Activated CD8-positive, alpha-beta memory T cell treated with anti-CD3 and anti-CD28 coated beads, Interleukin-2, amount 10 ng/mL, durations not matched to agents 7 days and 5 days (primary cell): ENCODE data around the gene USO1. TPM values are rescaled to one million over a fixed set of nuclear protein-coding genes. Genes with fewer than 3 reads are reported as not detected.

ENCODE experiments used
- ATAC-seq: fragments of 150-1000 bp; cut with Tn5 transposase; one replicate; pipeline ENCODE4 v1.10.0; 2021; ENCODE audit warnings: moderate library complexity
- CTCF ChIA-PET: fragments of 350-600 bp; sonication (Branson Sonifier 250); formaldehyde crosslinking; loops from one replicate; lab custom pipeline; 2021; ENCODE audit warnings: antibody characterized with exemption; lab: Charles Lee
- DNase-seq: peaks from one replicate; pipeline ENCODE4 v3.0.0-alpha.2; 2020
- H3K27ac Mint-ChIP-seq: one replicate; pipeline ENCODE4 v1.8.0; 2021; ENCODE audit warnings: mild to moderate bottlenecking, mixed read lengths
- H3K27me3 Mint-ChIP-seq: one replicate; pipeline ENCODE4 v1.8.0; 2021; ENCODE audit warnings: mixed read lengths
- H3K36me3 Mint-ChIP-seq: one replicate; pipeline ENCODE4 v1.8.0; 2021; ENCODE audit warnings: mild to moderate bottlenecking, mixed read lengths
- H3K4me1 Mint-ChIP-seq: one replicate; pipeline ENCODE4 v1.8.0; 2021; ENCODE audit warnings: mixed read lengths
- H3K4me3 Mint-ChIP-seq: one replicate; pipeline ENCODE4 v1.8.0; 2021; ENCODE audit warnings: mild to moderate bottlenecking, moderate library complexity, mixed read lengths
- H3K9me3 Mint-ChIP-seq: one replicate; pipeline ENCODE4 v1.8.0; 2022; ENCODE audit warnings: low read depth, mixed read lengths
- total RNA-seq, 2 experiments: library from RNA; stranded (reverse); gene quantifications; one replicate each; pipeline ENCODE4 v1.2.3, GENCODE V29; 2021

USO1 gene
- total RNA-seq, 2 experiments from 2014 or later: 30.1 to 43.1 TPM

- H3K4me3 Mint-ChIP-seq: no peak overlapping the region
- CTCF ChIA-PET: interaction anchor here (1.7 kb wide), 1 partner anchor 159 kb away, joined by 4 read pairs; no protein-coding TSS in a partner anchor
- no peaks in the 10 kb centered on the region for H3K27me3 Mint-ChIP-seq
- no peak for ATAC-seq
- peaks cover 7% of the 10 kb centered on the region for H3K4me1 Mint-ChIP-seq
- H3K9me3 Mint-ChIP-seq: no peaks in the 10 kb centered on the region
- H3K36me3 Mint-ChIP-seq: peaks cover 22% of the 10 kb centered on the region
- no peak overlapping the region for H3K27ac Mint-ChIP-seq
- DNase-seq: no peak
Measured at GRCh38 chr4:75737398-75737797, 13.0 kb downstream of the USO1 start.

DNA sequence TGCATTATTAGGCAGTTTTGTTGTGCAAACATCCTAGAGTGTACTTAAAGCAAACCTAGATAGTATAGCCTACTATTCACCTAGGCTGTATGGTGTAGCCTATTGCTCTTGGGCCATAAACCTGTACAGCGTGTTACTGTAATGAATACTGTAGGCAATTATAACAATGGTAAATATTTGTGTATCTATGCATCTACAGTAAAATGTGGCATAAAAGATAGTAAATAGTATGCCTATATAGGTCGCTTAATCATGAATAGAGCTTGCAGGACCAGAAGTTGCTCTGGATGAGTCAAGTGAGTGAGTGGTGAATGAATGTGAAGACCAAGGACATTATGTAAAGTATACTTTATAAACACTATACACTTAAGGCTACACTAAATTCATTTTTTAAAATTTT is 16.6 kb downstream of the USO1 start:
- Mint-ChIP-seq H3K27ac (no peak overlapping the region), H3K36me3 (peaks cover 7% of the 10 kb centered on the region), H3K4me1 (no peaks in the 10 kb centered on the region), H3K9me3 (no peaks in the 10 kb centered on the region), H3K27me3 (no peaks in the 10 kb centered on the region), H3K4me3 (no peak overlapping the region)
- no peak for DNase-seq
- CTCF ChIA-PET: interaction anchor here (1.1 to 2.0 kb wide), 3 partner anchors 13 to 154 kb away, joined by 3 to 5 read pairs (median 4); partner anchors contain the start of gene USO1
- ATAC-seq: no peak

DNA sequence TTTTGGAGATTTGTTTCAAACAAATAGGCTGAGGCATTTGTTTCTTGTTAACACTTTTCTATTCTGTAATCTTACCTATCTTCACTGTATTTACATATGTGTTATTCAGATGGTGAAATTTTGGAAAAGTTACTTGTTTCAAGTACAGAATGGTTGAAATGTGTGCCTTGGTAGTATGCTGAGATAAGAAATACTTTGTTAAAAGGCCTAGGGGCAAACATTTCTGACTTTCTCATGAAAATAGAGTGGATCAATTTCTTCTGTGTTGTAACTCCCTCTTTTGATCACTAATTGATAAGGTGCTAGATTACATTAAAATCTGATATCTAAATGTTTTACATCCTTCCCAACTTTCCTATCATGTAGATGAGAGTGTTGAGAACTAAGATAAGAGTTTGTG is 18.1 kb downstream of the USO1 start:
- no peak for DNase-seq
- H3K4me1 Mint-ChIP-seq: no peaks in the 10 kb centered on the region
- ATAC-seq: no peak
- H3K27me3 Mint-ChIP-seq: no peaks in the 10 kb centered on the region
- no peaks in the 10 kb centered on the region for H3K9me3 Mint-ChIP-seq
- H3K36me3 Mint-ChIP-seq: peaks cover 5% of the 10 kb centered on the region
- no peak overlapping the region for H3K27ac Mint-ChIP-seq
- H3K4me3 Mint-ChIP-seq: no peak overlapping the region
- CTCF ChIA-PET: interaction anchor here (2.0 kb wide), 1 partner anchor 19 kb away, joined by 5 read pairs; the partner anchor contains the start of gene USO1

GRCh38 chr4:75745161-75745560 is 20.8 kb downstream of the USO1 start:
- H3K4me3 Mint-ChIP-seq: no peak overlapping the region
- H3K36me3 Mint-ChIP-seq: peaks cover 7% of the 10 kb centered on the region
- no peaks in the 10 kb centered on the region for H3K9me3 Mint-ChIP-seq
- H3K4me1 Mint-ChIP-seq: no peaks in the 10 kb centered on the region
- ATAC-seq (no peak), DNase-seq (no peak)
- CTCF ChIA-PET: interaction anchor here (1.5 kb wide), 1 partner anchor 21 kb away, joined by 4 read pairs; the partner anchor contains the start of gene USO1
- no peaks in the 10 kb centered on the region for H3K27me3 Mint-ChIP-seq
- H3K27ac Mint-ChIP-seq: no peak overlapping the region

DNA sequence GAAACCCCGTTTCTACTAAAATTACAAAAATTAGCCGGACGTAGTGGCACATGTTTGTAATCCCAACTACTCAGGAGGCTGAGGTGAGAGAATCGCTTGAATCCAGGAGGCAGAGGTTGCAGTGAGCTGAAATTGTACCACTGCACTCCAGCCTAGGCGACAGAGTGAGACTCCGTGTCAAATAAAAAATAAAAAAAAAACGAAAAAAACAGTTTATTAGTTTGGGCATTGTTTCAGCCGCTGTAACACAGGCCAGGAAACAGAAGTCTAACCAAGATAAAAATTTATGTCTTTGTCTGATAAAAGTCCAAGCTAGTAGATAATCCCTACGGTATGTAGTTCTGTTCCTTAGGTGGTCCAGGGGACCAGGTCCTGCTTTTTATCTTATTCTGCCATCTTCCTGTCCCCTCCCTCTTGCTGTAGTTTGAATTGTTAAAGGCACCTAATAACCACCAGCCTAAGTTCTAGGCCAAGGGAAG is 21.4 kb downstream of the USO1 start:
- Mint-ChIP-seq H3K9me3 (no peaks in the 10 kb centered on the region), H3K27ac (no peak overlapping the region), H3K27me3 (no peaks in the 10 kb centered on the region), H3K36me3 (peaks cover 7% of the 10 kb centered on the region), H3K4me1 (no peaks in the 10 kb centered on the region), H3K4me3 (no peak overlapping the region)
- ATAC-seq (no peak), DNase-seq (no peak)
- CTCF ChIA-PET: interaction anchor here (1.5 kb wide), 1 partner anchor 22 kb away, joined by 4 read pairs; the partner anchor contains the start of gene USO1

DNA sequence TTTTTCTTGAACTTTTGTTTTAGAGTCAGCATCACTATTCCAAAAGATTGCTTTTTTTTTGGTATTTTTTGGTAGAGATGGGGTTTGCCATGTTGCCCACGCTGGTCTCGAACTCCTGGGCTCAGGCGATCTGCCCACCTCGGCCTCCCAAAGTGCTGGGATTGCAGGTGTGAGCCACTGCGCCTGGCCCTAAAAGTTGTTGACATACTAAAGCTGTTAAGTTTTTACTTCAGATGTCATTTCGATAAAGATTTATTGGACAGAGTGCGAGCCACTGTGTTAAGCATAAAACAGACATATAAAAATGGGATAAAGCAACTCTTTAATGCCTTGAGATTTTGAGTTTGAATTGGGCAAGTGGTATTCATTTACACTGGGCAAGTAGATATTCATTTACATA is 28.3 kb downstream of the USO1 start:
- CTCF ChIA-PET: no interaction called here
- DNase-seq (no peak), ATAC-seq (no peak)
- H3K4me1 Mint-ChIP-seq: no peaks in the 10 kb centered on the region
- H3K9me3 Mint-ChIP-seq: peaks cover 3% of the 10 kb centered on the region
- no peaks in the 10 kb centered on the region for H3K27me3 Mint-ChIP-seq
- peaks cover 32% of the 10 kb centered on the region for H3K36me3 Mint-ChIP-seq
- H3K4me3 Mint-ChIP-seq: no peak overlapping the region
- H3K27ac Mint-ChIP-seq: no peak overlapping the region

GRCh38 chr4:75769036-75769435 is 44.7 kb downstream of the USO1 start:
- peaks cover 30% of the 10 kb centered on the region for H3K36me3 Mint-ChIP-seq
- ATAC-seq: no peak
- H3K4me1 Mint-ChIP-seq: peaks cover 3% of the 10 kb centered on the region
- H3K9me3 Mint-ChIP-seq: no peaks in the 10 kb centered on the region
- no peak overlapping the region for H3K4me3 Mint-ChIP-seq
- H3K27me3 Mint-ChIP-seq: no peaks in the 10 kb centered on the region
- CTCF ChIA-PET: interaction anchor here (1.0 to 1.2 kb wide), 2 partner anchors 57 to 79 kb away, joined by 3 read pairs; no protein-coding TSS in a partner anchor
- no peak for DNase-seq
- no peak overlapping the region for H3K27ac Mint-ChIP-seq

- H3K4me1 Mint-ChIP-seq: peaks cover 3% of the 10 kb centered on the region
- no peak overlapping the region for H3K27ac Mint-ChIP-seq
- H3K36me3 Mint-ChIP-seq: peaks cover 52% of the 10 kb centered on the region
- H3K9me3 Mint-ChIP-seq: peaks cover 3% of the 10 kb centered on the region
- CTCF ChIA-PET: no interaction called here
- ATAC-seq (no peak), DNase-seq (no peak)
- no peaks in the 10 kb centered on the region for H3K27me3 Mint-ChIP-seq
- no peak overlapping the region for H3K4me3 Mint-ChIP-seq
Measured at GRCh38 chr4:75771607-75772006, 47.2 kb downstream of the USO1 start.

- H3K36me3 Mint-ChIP-seq: peaks cover 60% of the 10 kb centered on the region
- peaks cover 9% of the 10 kb centered on the region for H3K9me3 Mint-ChIP-seq
- no peak overlapping the region for H3K4me3 Mint-ChIP-seq
- DNase-seq (no peak), ATAC-seq (no peak)
- CTCF ChIA-PET: no interaction called here
- H3K27me3 Mint-ChIP-seq: no peaks in the 10 kb centered on the region
- peaks cover 14% of the 10 kb centered on the region for H3K4me1 Mint-ChIP-seq
- H3K27ac Mint-ChIP-seq: no peak overlapping the region
Measured at GRCh38 chr4:75777589-75777988, 53.2 kb downstream of the USO1 start.

GRCh38 chr4:75779105-75779757 is 54.9 kb downstream of the USO1 start:
- H3K27me3 Mint-ChIP-seq: no peaks in the 10 kb centered on the region
- H3K9me3 Mint-ChIP-seq: peaks cover 9% of the 10 kb centered on the region
- H3K4me3 Mint-ChIP-seq: no peak overlapping the region
- H3K27ac Mint-ChIP-seq: peak overlapping the region; percentile 44
- H3K4me1 Mint-ChIP-seq: peaks cover 14% of the 10 kb centered on the region
- peaks cover 55% of the 10 kb centered on the region for H3K36me3 Mint-ChIP-seq
- peak; percentile 33 for ATAC-seq
- CTCF ChIA-PET: no interaction called here
- no peak for DNase-seq

- Mint-ChIP-seq H3K36me3 (peaks cover 36% of the 10 kb centered on the region), H3K4me3 (no peak overlapping the region), H3K27ac (no peak overlapping the region), H3K27me3 (no peaks in the 10 kb centered on the region), H3K4me1 (peaks cover 14% of the 10 kb centered on the region), H3K9me3 (peaks cover 6% of the 10 kb centered on the region)
- CTCF ChIA-PET: no interaction called here
- ATAC-seq: no peak
- DNase-seq: no peak
Measured at GRCh38 chr4:75781305-75781704, 56.9 kb downstream of the USO1 start.

DNA sequence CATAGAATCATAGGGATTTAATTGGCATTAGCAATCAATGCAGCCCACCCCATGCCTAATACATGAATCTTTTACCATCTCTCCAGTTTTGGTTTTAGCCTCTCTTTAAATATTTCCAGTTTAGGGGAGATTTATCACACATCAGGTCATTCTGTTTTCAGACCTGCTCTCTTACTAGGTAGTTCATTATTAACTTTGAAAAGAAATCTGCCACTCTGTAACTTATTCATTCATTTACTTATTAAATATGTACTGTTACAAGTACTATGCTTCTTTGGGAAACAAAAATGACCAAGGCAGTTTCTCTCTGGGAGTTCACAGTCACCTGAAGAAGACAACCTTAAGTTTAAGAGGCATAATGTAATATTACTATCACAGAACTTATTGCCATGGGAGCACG is 62.1 kb downstream of the USO1 start:
- Mint-ChIP-seq H3K36me3 (peaks cover 13% of the 10 kb centered on the region), H3K4me1 (no peaks in the 10 kb centered on the region), H3K4me3 (no peak overlapping the region), H3K9me3 (no peaks in the 10 kb centered on the region), H3K27ac (no peak overlapping the region), H3K27me3 (no peaks in the 10 kb centered on the region)
- no peak for DNase-seq
- ATAC-seq: no peak
- CTCF ChIA-PET: no interaction called here

- ATAC-seq (no peak), DNase-seq (no peak)
- Mint-ChIP-seq H3K36me3 (peaks cover 12% of the 10 kb centered on the region), H3K9me3 (no peaks in the 10 kb centered on the region), H3K27me3 (no peaks in the 10 kb centered on the region), H3K4me1 (no peaks in the 10 kb centered on the region), H3K4me3 (no peak overlapping the region), H3K27ac (no peak overlapping the region)
- CTCF ChIA-PET: no interaction called here
Measured at GRCh38 chr4:75786938-75787337, 62.6 kb downstream of the USO1 start.

- peaks cover 17% of the 10 kb centered on the region for H3K36me3 Mint-ChIP-seq
- DNase-seq: no peak
- CTCF ChIA-PET: no interaction called here
- no peak overlapping the region for H3K27ac Mint-ChIP-seq
- ATAC-seq: no peak
- no peaks in the 10 kb centered on the region for H3K4me1 Mint-ChIP-seq
- H3K27me3 Mint-ChIP-seq: no peaks in the 10 kb centered on the region
- H3K9me3 Mint-ChIP-seq: no peaks in the 10 kb centered on the region
- H3K4me3 Mint-ChIP-seq: no peak overlapping the region
Measured at GRCh38 chr4:75790024-75790423, 65.6 kb downstream of the USO1 start.
